ENCODE measurements around the gene ACOT8. TPM values are rescaled to one million over a fixed set of nuclear protein-coding genes. Genes with fewer than 3 reads are reported as not detected.

Gene ACOT8
- 13.4 and 26.1 TPM in 2 replicates for total RNA-seq (ENCODE audit: low replicate concordance)

- Mint-ChIP-seq H3K36me3 (no peaks in the 10 kb centered on the region), H3K4me1 (peaks cover 25% of the 10 kb centered on the region), H3K9me3 (no peaks in the 10 kb centered on the region), H3K27ac (peak within 1 kb of the TSS; percentile 50), H3K4me3 (peak within 1 kb of the TSS; percentile 91), H3K27me3 (ENCODE audit: insufficient read depth, low read depth) (peaks cover 2% of the 10 kb centered on the region)
- H3K4me2 ChIP-seq: peak within 1 kb of the TSS; percentile 91
- H3K79me2 ChIP-seq (ENCODE audit: low read depth): peaks cover 12% of the 10 kb centered on the region
- peak; percentile 100 for DNase-seq (ENCODE audit: low spot score)
- no peaks in the 10 kb centered on the region for H3K4me1 ChIP-seq
- no peaks in the 10 kb centered on the region for H3F3A ChIP-seq (ENCODE audit: low read depth)
- H3K27ac ChIP-seq: no peak within 1 kb of the TSS
- H3K9ac ChIP-seq: peak within 1 kb of the TSS; percentile 66
- H4K20me1 ChIP-seq (ENCODE audit: low read depth): no peaks in the 10 kb centered on the region
- H3K4me3 ChIP-seq: peak within 1 kb of the TSS; percentile 79
- H3K27me3 ChIP-seq: no peaks in the 10 kb centered on the region
- TF ChIP-seq EZH2 (IDR thresholded peaks at IDR 0.05): no peak
- TF ChIP-seq, protein P1, sequence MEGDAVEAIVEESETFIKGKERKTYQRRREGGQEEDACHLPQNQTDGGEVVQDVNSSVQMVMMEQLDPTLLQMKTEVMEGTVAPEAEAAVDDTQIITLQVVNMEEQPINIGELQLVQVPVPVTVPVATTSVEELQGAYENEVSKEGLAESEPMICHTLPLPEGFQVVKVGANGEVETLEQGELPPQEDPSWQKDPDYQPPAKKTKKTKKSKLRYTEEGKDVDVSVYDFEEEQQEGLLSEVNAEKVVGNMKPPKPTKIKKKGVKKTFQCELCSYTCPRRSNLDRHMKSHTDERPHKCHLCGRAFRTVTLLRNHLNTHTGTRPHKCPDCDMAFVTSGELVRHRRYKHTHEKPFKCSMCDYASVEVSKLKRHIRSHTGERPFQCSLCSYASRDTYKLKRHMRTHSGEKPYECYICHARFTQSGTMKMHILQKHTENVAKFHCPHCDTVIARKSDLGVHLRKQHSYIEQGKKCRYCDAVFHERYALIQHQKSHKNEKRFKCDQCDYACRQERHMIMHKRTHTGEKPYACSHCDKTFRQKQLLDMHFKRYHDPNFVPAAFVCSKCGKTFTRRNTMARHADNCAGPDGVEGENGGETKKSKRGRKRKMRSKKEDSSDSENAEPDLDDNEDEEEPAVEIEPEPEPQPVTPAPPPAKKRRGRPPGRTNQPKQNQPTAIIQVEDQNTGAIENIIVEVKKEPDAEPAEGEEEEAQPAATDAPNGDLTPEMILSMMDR (IDR thresholded peaks at IDR 0.05): no peak
- TF ChIP-seq EZH2phosphoT487 (IDR thresholded peaks at IDR 0.05): no peak
- no peaks in the 10 kb centered on the region for H3K9me3 ChIP-seq (ENCODE audit: low read depth)
- no peaks in the 10 kb centered on the region for H3K36me3 ChIP-seq
- peak within 1 kb of the TSS; percentile 85 for H2AFZ ChIP-seq (replicated peaks)
Observed at GRCh38 chr20:45857114-45857881, at the start of gene ACOT8, which contains the start of gene ZSWIM3. ACOT8 (minus strand) TSS chr20:45857392; CDS start chr20:45857315, 77 bp downstream. ZSWIM3 (plus strand) TSS chr20:45857614; CDS start chr20:45857826, 212 bp downstream.

- Mint-ChIP-seq H3K27ac (no peak overlapping the region), H3K9me3 (no peaks in the 10 kb centered on the region), H3K27me3 (ENCODE audit: insufficient read depth, low read depth) (peaks cover 4% of the 10 kb centered on the region), H3K36me3 (peaks cover 20% of the 10 kb centered on the region), H3K4me3 (no peak overlapping the region), H3K4me1 (peaks cover 15% of the 10 kb centered on the region)
- H3K4me1 ChIP-seq: no peaks in the 10 kb centered on the region
- H3K9me3 ChIP-seq (ENCODE audit: low read depth): no peaks in the 10 kb centered on the region
- TF ChIP-seq, protein P1 (IDR thresholded peaks at IDR 0.05): no peak
- TF ChIP-seq EZH2phosphoT487 (IDR thresholded peaks at IDR 0.05) (no peak), EZH2 (IDR thresholded peaks at IDR 0.05) (no peak)
- no peak overlapping the region for H3K27ac ChIP-seq
- H3F3A ChIP-seq (ENCODE audit: low read depth): no peaks in the 10 kb centered on the region
- peaks cover 7% of the 10 kb centered on the region for H3K79me2 ChIP-seq (ENCODE audit: low read depth)
- no peaks in the 10 kb centered on the region for H3K27me3 ChIP-seq
- H3K4me2 ChIP-seq: no peak overlapping the region
- DNase-seq (ENCODE audit: low spot score): no peak
- no peaks in the 10 kb centered on the region for H4K20me1 ChIP-seq (ENCODE audit: low read depth)
- no peaks in the 10 kb centered on the region for H3K36me3 ChIP-seq
- H2AFZ ChIP-seq (replicated peaks): no peak overlapping the region
- H3K4me3 ChIP-seq: no peak overlapping the region
- H3K9ac ChIP-seq: no peak overlapping the region
Observed at GRCh38 chr20:45905505-45906079, 48.4 kb upstream of the ACOT8 start.

- peaks cover 4% of the 10 kb centered on the region for H3K27me3 Mint-ChIP-seq (ENCODE audit: insufficient read depth, low read depth)
- H3K27ac Mint-ChIP-seq: no peak overlapping the region
Observed at GRCh38 chr20:45904583-45905504, 47.7 kb upstream of the ACOT8 start.

More at GRCh38 chr20:45904583-45905504, 47.7 kb upstream of the ACOT8 start:
- Histone ChIP-seq H3K4me2 (no peak overlapping the region), H3K4me1 (no peaks in the 10 kb centered on the region), H3K27ac (no peak overlapping the region), H4K20me1 (ENCODE audit: low read depth) (no peaks in the 10 kb centered on the region), H3K9ac (no peak overlapping the region), H3K4me3 (no peak overlapping the region), H3K27me3 (no peaks in the 10 kb centered on the region), H3K36me3 (no peaks in the 10 kb centered on the region), H2AFZ (replicated peaks) (no peak overlapping the region), H3K79me2 (ENCODE audit: low read depth) (peaks cover 2% of the 10 kb centered on the region), H3K9me3 (ENCODE audit: low read depth) (no peaks in the 10 kb centered on the region), H3F3A (ENCODE audit: low read depth) (no peaks in the 10 kb centered on the region)
- no peak for DNase-seq (ENCODE audit: low spot score)
- peaks cover 20% of the 10 kb centered on the region for H3K36me3 Mint-ChIP-seq
- no peak overlapping the region for H3K4me3 Mint-ChIP-seq
- H3K9me3 Mint-ChIP-seq: no peaks in the 10 kb centered on the region
- TF ChIP-seq EZH2phosphoT487 (IDR thresholded peaks at IDR 0.05) (no peak), EZH2 (IDR thresholded peaks at IDR 0.05) (no peak)
- TF ChIP-seq, protein P1 (IDR thresholded peaks at IDR 0.05): no peak
- H3K4me1 Mint-ChIP-seq: peaks cover 9% of the 10 kb centered on the region

All from neural progenitor cell (in vitro differentiated cells).